ENCODE results near the gene PCDH9. TPM values are rescaled to one million over a fixed set of nuclear protein-coding genes. Genes with fewer than 3 reads are reported as not detected.

Gene PCDH9
- total RNA-seq, 1 donor from 2014 or later: 3.7 TPM

GRCh38 chr13:66969291-66969690, 260.8 kb downstream of the PCDH9 start:
- no peaks in the 10 kb centered on the region for H3K27me3 ChIP-seq
- intact Hi-C loops (cut with DNase I): no loop called here
- no peak overlapping the region for H3K4me3 ChIP-seq
- DNase-seq (ENCODE audit: extremely low spot score in 2 of 2): no peak
- H3K27ac ChIP-seq: no peak overlapping the region
- no peaks in the 10 kb centered on the region for H3K9me3 ChIP-seq
- H3K4me1 ChIP-seq: no peaks in the 10 kb centered on the region
- TF ChIP-seq POLR2A (IDR thresholded peaks at IDR 0.05) (no peak), POLR2AphosphoS5 (IDR thresholded peaks at IDR 0.05; ENCODE audit: insufficient read depth in 1 of 2, low read depth in 1 of 2) (no peak), CTCF (IDR thresholded peaks at IDR 0.05) (no peak)
- no peaks in the 10 kb centered on the region for H3K36me3 ChIP-seq

GRCh38 chr13:66967811-66968597, 262.1 kb downstream of the PCDH9 start:
- no peak for TF ChIP-seq POLR2AphosphoS5 (IDR thresholded peaks at IDR 0.05; ENCODE audit: insufficient read depth in 1 of 2, low read depth in 1 of 2)
- TF ChIP-seq CTCF (IDR thresholded peaks at IDR 0.05): no peak
- no peak for TF ChIP-seq POLR2A (IDR thresholded peaks at IDR 0.05)
- Histone ChIP-seq H3K27me3 (no peaks in the 10 kb centered on the region), H3K9me3 (no peaks in the 10 kb centered on the region), H3K36me3 (no peaks in the 10 kb centered on the region), H3K27ac (no peak overlapping the region), H3K4me3 (no peak overlapping the region), H3K4me1 (no peaks in the 10 kb centered on the region)
- intact Hi-C loops (cut with DNase I): no loop called here
- DNase-seq (ENCODE audit: extremely low spot score in 2 of 2): no peak

- Histone ChIP-seq H3K9me3 (no peaks in the 10 kb centered on the region), H3K27ac (no peak overlapping the region), H3K36me3 (no peaks in the 10 kb centered on the region), H3K27me3 (no peaks in the 10 kb centered on the region), H3K4me3 (no peak overlapping the region), H3K4me1 (no peaks in the 10 kb centered on the region)
- DNase-seq (ENCODE audit: extremely low spot score in 2 of 2): no peak
- no peak for TF ChIP-seq POLR2AphosphoS5 (IDR thresholded peaks at IDR 0.05; ENCODE audit: insufficient read depth in 1 of 2, low read depth in 1 of 2)
- TF ChIP-seq POLR2A (IDR thresholded peaks at IDR 0.05): no peak
- TF ChIP-seq CTCF (IDR thresholded peaks at IDR 0.05): no peak
- intact Hi-C loops (cut with DNase I): no loop called here
Observed at GRCh38 chr13:66965181-66965580, 265.0 kb downstream of the PCDH9 start.

- no peaks in the 10 kb centered on the region for H3K4me1 ChIP-seq
- no peak for DNase-seq (ENCODE audit: extremely low spot score in 2 of 2)
- H3K4me3 ChIP-seq: no peak overlapping the region
- intact Hi-C loops (cut with DNase I): no loop called here
- H3K9me3 ChIP-seq: no peaks in the 10 kb centered on the region
- H3K27me3 ChIP-seq: no peaks in the 10 kb centered on the region
- H3K27ac ChIP-seq: no peak overlapping the region
- TF ChIP-seq POLR2AphosphoS5 (IDR thresholded peaks at IDR 0.05; ENCODE audit: insufficient read depth in 1 of 2, low read depth in 1 of 2) (no peak), POLR2A (IDR thresholded peaks at IDR 0.05) (no peak), CTCF (IDR thresholded peaks at IDR 0.05) (no peak)
- no peaks in the 10 kb centered on the region for H3K36me3 ChIP-seq
Observed at GRCh38 chr13:66962953-66963352, 267.2 kb downstream of the PCDH9 start.

- H3K4me1 ChIP-seq: no peaks in the 10 kb centered on the region
- H3K9me3 ChIP-seq: no peaks in the 10 kb centered on the region
- no peak for DNase-seq (ENCODE audit: extremely low spot score in 2 of 2)
- no peaks in the 10 kb centered on the region for H3K36me3 ChIP-seq
- TF ChIP-seq CTCF (IDR thresholded peaks at IDR 0.05) (no peak), POLR2A (IDR thresholded peaks at IDR 0.05) (no peak), POLR2AphosphoS5 (IDR thresholded peaks at IDR 0.05; ENCODE audit: insufficient read depth in 1 of 2, low read depth in 1 of 2) (no peak)
- no peak overlapping the region for H3K4me3 ChIP-seq
- H3K27ac ChIP-seq: no peak overlapping the region
- H3K27me3 ChIP-seq: no peaks in the 10 kb centered on the region
- intact Hi-C loops (cut with DNase I): no loop called here
Observed at GRCh38 chr13:66958611-66959010, 271.5 kb downstream of the PCDH9 start.
